PC-9 (cell line): Measurements from ENCODE around the gene AUTS2.

Experiments used
- EZH2 ChIP-seq: fragments of 200-600 bp; sonication (generic); IDR thresholded peaks from 2 replicates; pipeline ENCODE4 v1.8.0; 2017; ENCODE audit warnings: antibody characterized with exemption, low read depth
- TF ChIP-seq, protein P1 (sequence below): fragments of 200-600 bp; sonication (generic); conservative IDR thresholded peaks from 2 replicates; pipeline ENCODE4 v1.6.1; 2017; ENCODE audit warnings: mixed run types, antibody characterized with exemption, mild to moderate bottlenecking, moderate library complexity

DNA sequence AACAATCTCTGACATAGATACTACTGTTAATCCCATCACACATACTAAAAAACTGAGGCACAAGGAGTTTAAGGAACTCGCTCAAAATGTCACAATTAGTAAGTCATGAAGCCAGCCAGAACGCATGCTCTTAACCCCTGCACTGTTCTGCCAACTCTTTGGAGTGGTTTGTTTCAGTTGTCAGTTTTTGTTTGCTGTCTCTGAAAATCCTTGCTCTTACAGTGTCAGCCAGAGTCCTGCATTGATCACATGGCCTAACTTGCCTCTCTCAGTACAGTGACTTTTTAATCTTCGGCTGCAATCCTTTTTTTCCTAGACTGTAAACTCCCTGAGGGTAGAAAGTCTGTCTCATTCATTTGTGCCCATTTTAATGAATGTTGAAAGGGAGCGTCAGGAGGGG is 753.8 kb downstream of the AUTS2 start:
- TF ChIP-seq, protein P1, sequence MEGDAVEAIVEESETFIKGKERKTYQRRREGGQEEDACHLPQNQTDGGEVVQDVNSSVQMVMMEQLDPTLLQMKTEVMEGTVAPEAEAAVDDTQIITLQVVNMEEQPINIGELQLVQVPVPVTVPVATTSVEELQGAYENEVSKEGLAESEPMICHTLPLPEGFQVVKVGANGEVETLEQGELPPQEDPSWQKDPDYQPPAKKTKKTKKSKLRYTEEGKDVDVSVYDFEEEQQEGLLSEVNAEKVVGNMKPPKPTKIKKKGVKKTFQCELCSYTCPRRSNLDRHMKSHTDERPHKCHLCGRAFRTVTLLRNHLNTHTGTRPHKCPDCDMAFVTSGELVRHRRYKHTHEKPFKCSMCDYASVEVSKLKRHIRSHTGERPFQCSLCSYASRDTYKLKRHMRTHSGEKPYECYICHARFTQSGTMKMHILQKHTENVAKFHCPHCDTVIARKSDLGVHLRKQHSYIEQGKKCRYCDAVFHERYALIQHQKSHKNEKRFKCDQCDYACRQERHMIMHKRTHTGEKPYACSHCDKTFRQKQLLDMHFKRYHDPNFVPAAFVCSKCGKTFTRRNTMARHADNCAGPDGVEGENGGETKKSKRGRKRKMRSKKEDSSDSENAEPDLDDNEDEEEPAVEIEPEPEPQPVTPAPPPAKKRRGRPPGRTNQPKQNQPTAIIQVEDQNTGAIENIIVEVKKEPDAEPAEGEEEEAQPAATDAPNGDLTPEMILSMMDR = no peak
- TF ChIP-seq EZH2 = no peak
